Ovary (tissue), 9 donors: ENCODE measurements around the gene CRELD2. TPM values are rescaled to one million over a fixed set of nuclear protein-coding genes. Genes with fewer than 3 reads are reported as not detected.
"Not testable (repeated sequence)": the region's sequence is repeated elsewhere in the genome, so short reads cannot be mapped to it uniquely, and the experiment has no call there.

Experiments
- DNase-seq, 5 donors: peaks; one replicate each; pipeline ENCODE4 v3.0.0-alpha.2; 2019 to 2020
- H3K27ac ChIP-seq, 2 donors: fragments of 200-600 bp; one replicate each; pipeline versions ENCODE4 v1.5.1 to v1.8.0; 2019 to 2022
- H3K27me3 ChIP-seq: fragments of 200-600 bp; one replicate; pipeline ENCODE4 v1.8.0; 2022
- H3K36me3 ChIP-seq: fragments of 200-600 bp; sonication (generic); one replicate; pipeline ENCODE4 v1.5.1; 2019
- H3K4me1 ChIP-seq: one replicate; pipeline ENCODE4 v1.8.1; 2013; ENCODE audit warnings: mild to moderate bottlenecking, moderate library complexity; ENCODE audit not compliant: insufficient read depth
- H3K4me3 ChIP-seq: fragments of 200-600 bp; sonication (generic); one replicate; pipeline ENCODE4 v1.5.1; 2017
- H3K9me3 ChIP-seq, 2 donors: fragments of 200-600 bp in 1 of 2; sonication (generic) in 1 of 2; one replicate each; pipeline versions ENCODE4 v1.5.1 to v1.8.1; 2013 to 2019; ENCODE audit warnings: mild to moderate bottlenecking in 1 of 2, moderate library complexity in 1 of 2
- EP300 ChIP-seq: sonication (generic); formaldehyde crosslinking; IDR thresholded peaks from one replicate; pipeline ENCODE4 v1.6.1; 2017; ENCODE audit warnings: antibody characterized with exemption
- POLR2A ChIP-seq: fragments of 450-650 bp; IDR thresholded peaks from one replicate; pipeline ENCODE4 v1.6.1; 2017; ENCODE audit warnings: antibody characterized with exemption, mild to moderate bottlenecking, moderate library complexity
- WGBS, 3 donors: extraction: QIAGEN DNeasy Blood & Tissue Kit in 1 of 3; methylation state at CpG; one replicate each; pipeline versions ENCODE4 v1.1.5 to v1.1.7; 2013 to 2017; 5-methylcytosine and 5-hydroxymethylcytosine counted together
- intact Hi-C, 4 donors: fragments of 100-400 bp; cut with DNase I; formaldehyde crosslinking; loops; one replicate each; pipeline versions ENCODE4 v1.11.0 to v1.15.1; 2022 to 2023
- polyA plus RNA-seq, 2 donors: library from polyadenylated mRNA; stranded (reverse); fragments of 200-250 nt in 1 of 2; fragments of 350-450 nt in 1 of 2; fragmentation: Illumina TruSeq in 1 of 2; extraction: RNeasy Lipid Tissue Mini Kit (QIAGEN cat#74804) in 1 of 2; gene quantifications; one replicate each; pipeline ENCODE4 v1.2.3, GENCODE V29; 2013 to 2014
- total RNA-seq, 7 donors: library from RNA; depleted of rRNA in 2 of 7; stranded (reverse); fragments of >200 nt in 2 of 7; fragmentation: NEBNext Ultra II Directional in 3 of 7; extraction: Animal tissue kit (Norgen Biotek cat#: 25700) in 3 of 7; gene quantifications; one replicate each; pipeline versions ENCODE4 v1.1.0 to v1.2.4, GENCODE V29; 2016 to 2023
- TF ChIP-seq, protein P1 (sequence below), 3 donors: fragments of 450-650 bp in 2 of 3; fragments of 200-600 bp in 1 of 3; IDR thresholded peaks; one replicate each; pipeline versions ENCODE4 v1.5.1 to v1.8.0; 2016 to 2022; ENCODE audit warnings: antibody characterized with exemption in 3 of 3, mild to moderate bottlenecking in 1 of 3
- donor health status: DM: no; HTN: no; CAD: no; lungs with moderate emphysema.
- donor health status: DM: no; HTN: no; CAD: no.
- donor health status: Bipolar disorder and iron deficiency.
- donor health status: DM: yes; HTN: yes; CAD: no.
- donor health status: DM: no; HTN: no; CAD: no.
- donor health status: DM: yes; HTN: yes; CAD: no.

Gene CRELD2
- total and polyA plus RNA-seq, 9 donors, result 9.5 to 53.4 (median 24.6) TPM

DNA sequence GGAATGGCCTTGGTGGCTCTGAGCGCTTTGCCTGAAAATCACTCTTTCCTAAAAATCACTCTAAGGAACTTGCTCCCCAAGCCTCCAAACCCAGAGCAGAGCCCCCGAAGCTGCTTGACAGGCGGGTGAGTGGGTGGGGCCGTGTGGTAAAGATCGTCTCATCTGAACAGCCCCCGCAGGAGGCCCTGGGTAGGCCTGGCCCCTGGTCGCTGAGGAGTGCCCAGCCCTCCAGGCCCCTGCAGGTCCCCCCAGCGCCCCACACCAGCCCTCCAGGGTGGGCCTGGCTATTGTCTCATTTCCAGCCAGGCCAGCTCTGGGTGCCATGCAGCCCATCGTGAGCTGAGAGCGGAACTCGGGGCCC, 25.0 kb downstream of the CRELD2 start:
- H3K4me1 ChIP-seq, result no peaks in the 10 kb centered on the region
- 85 to 86% (median 86%) methylated on average over 11 of the region's 11 CpGs for WGBS, 3 donors
- no peaks in the 10 kb centered on the region for H3K36me3 ChIP-seq
- no peak for DNase-seq
- no peak overlapping the region for H3K27ac ChIP-seq
- TF ChIP-seq, protein P1, sequence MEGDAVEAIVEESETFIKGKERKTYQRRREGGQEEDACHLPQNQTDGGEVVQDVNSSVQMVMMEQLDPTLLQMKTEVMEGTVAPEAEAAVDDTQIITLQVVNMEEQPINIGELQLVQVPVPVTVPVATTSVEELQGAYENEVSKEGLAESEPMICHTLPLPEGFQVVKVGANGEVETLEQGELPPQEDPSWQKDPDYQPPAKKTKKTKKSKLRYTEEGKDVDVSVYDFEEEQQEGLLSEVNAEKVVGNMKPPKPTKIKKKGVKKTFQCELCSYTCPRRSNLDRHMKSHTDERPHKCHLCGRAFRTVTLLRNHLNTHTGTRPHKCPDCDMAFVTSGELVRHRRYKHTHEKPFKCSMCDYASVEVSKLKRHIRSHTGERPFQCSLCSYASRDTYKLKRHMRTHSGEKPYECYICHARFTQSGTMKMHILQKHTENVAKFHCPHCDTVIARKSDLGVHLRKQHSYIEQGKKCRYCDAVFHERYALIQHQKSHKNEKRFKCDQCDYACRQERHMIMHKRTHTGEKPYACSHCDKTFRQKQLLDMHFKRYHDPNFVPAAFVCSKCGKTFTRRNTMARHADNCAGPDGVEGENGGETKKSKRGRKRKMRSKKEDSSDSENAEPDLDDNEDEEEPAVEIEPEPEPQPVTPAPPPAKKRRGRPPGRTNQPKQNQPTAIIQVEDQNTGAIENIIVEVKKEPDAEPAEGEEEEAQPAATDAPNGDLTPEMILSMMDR (IDR thresholded peaks at IDR 0.05), result no peak
- TF ChIP-seq POLR2A (no peak), EP300 (no peak)
- no peak overlapping the region for H3K4me3 ChIP-seq
- intact Hi-C loops, result no loop called here
- no peaks in the 10 kb centered on the region for H3K9me3 ChIP-seq
- H3K27me3 ChIP-seq, result no peaks in the 10 kb centered on the region

GRCh38 chr22:49943771-49944398, 25.5 kb downstream of the CRELD2 start:
- Histone ChIP-seq H3K27me3 (no peaks in the 10 kb centered on the region), H3K4me1 (no peaks in the 10 kb centered on the region), H3K4me3 (no peak overlapping the region), H3K36me3 (no peaks in the 10 kb centered on the region), H3K27ac (no peak overlapping the region), H3K9me3 (no peaks in the 10 kb centered on the region)
- intact Hi-C loops, result no loop called here
- TF ChIP-seq, protein P1 (IDR thresholded peaks at IDR 0.05), result no peak
- TF ChIP-seq POLR2A (no peak), EP300 (no peak)
- DNase-seq, result no peak
- 87 to 88% (median 87%) methylated on average over 24 to 25 of the region's 25 CpGs for WGBS, 3 donors

DNA sequence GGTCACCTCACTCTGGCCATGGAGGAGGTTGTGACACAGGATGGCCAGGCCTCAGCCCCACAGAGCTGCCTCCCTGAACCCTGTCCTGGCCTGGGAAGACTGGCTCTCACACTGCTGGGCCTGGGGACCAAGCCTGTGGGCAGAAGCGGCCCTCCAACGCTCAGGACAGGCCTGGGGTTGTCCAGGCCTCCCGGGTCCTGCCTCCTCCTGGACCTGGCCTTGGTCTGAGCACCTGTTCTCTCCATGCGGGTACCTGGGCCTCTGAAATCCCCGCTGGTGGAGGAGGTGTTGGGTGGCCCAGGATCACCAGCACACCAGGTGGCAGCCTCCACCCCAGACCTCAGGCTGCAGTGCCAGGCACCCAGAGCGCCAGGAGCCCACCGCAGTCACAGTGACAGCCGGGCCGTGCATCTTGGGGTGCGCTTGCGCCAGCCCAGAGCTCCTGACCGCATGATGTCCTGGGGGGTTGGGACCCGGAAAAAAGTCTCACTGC, 26.0 kb downstream of the CRELD2 start:
- no peak for DNase-seq
- Histone ChIP-seq H3K36me3 (no peaks in the 10 kb centered on the region), H3K27ac (no peak overlapping the region), H3K9me3 (no peaks in the 10 kb centered on the region), H3K4me1 (no peaks in the 10 kb centered on the region), H3K4me3 (no peak overlapping the region), H3K27me3 (no peaks in the 10 kb centered on the region)
- no peak for TF ChIP-seq POLR2A
- TF ChIP-seq EP300, result no peak
- TF ChIP-seq, protein P1 (IDR thresholded peaks at IDR 0.05), result no peak
- intact Hi-C loops, result no loop called here
- WGBS, 3 donors, result 85 to 97% (median 93%) methylated on average over 13 of the region's 13 CpGs

- H3K27me3 ChIP-seq, H3K9me3 ChIP-seq, H3K4me3 ChIP-seq, H3K27ac ChIP-seq, H3K4me1 ChIP-seq, intact Hi-C loops, DNase-seq, H3K36me3 ChIP-seq: not testable (repeated sequence)
- WGBS, 3 donors, result 81 to 99% (median 85%) methylated on average over 10 to 17 of the region's 17 CpGs
Measured at GRCh38 chr22:49945042-49945794, 26.8 kb downstream of the CRELD2 start.
